ENCODE results near the gene ABHD12.
"Not testable (repeated sequence)": the region's sequence is repeated elsewhere in the genome, so short reads cannot be mapped to it uniquely, and the experiment has no call there.

Gene ABHD12

DNA sequence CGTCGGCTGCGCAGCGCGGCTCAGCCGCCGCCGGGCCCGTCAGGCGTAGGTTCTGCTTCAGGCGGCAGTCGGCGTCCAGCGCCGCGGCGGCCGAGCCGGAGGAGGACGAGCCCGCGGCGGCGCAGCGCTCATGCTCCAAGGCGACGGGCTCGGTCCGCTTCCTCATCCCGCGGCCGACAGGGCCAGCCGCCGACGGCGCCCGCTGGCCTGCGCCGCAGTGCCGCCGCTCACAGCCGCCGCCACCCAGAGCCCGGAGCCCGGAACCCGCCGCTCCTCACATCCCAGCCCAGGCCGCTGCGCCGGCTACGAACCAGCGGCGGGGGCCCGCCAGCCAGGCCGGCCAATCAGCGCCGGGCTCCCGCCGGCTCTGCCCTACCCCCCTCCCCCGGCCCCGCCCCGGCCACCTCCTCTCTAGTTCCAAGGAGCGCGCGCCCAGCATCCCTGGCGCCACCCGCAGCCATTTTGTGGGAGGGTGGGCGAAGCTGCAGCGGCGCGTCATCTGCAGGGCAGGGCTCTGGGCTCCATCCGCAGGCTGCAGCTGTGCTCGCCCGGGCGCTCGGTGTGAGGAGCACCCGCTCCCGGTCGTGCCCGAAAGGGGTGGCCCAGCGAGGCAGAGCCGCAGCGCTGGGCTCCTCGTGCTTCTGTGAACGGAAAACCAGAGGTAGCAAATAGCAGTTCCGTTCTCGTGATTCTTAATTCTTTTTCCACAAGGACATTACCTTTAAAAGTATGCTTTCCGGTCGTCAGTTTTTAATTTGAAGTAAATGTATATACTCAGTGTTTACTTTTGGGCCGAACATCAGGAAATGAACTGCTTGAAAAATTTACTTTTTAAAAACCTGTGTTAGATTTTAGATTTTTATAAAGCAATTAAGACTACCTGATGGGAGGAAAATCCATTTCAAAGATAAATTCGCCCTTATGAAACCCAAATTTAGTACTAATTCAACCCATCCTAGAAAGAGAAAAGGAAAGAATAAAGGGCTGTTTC is at the start of gene ABHD12:
Gene ABHD12 (minus strand): TSS at position 298 of the 991 bp plus-strand sequence. CDS start 132 bp downstream, at position 166.
- peak; percentile 96 for DNase-seq (ENCODE audit: low read depth)

DNA sequence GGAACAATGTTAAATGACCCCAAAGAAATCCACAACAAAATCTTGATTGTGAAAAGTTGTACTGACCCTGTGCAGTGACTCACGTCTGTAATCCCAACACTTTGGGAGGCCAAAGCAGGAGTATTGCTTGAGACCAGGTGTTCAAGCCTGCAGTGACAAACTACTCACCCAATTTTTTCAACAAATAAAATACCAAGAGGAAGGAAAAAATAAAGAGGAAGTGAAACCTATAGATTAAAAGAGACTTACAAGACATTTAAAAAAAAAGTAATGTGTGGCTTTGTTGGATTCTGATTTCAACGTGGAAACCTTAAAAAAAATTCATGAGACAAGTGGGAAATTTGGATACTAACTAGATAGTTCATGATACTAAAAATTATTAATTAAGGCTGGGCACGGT is 48.7 kb upstream of the ABHD12 start:
- no peak for DNase-seq (ENCODE audit: low read depth)

DNA sequence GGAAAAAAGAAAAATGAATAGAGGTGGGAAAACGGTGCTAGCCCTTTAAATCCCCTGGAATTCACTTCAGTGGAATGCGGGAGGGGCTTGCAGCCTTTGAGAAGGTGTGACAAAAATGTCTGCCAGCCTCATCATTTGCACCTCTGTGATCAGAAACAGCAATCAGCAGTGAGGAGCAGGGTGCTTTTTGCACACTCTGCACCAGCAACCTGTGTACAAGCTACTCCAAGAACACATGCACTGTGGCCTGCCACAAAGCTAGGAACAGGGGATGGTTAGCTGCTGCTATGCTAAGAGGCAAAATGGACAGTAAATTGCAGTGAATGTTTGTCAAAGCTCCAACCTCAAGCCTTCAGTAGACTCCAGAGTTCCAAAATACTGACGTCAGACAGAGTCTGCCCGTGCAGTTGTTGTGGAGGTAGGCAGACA is 46.5 kb upstream of the ABHD12 start:
- no peak for DNase-seq (ENCODE audit: low read depth)

DNA sequence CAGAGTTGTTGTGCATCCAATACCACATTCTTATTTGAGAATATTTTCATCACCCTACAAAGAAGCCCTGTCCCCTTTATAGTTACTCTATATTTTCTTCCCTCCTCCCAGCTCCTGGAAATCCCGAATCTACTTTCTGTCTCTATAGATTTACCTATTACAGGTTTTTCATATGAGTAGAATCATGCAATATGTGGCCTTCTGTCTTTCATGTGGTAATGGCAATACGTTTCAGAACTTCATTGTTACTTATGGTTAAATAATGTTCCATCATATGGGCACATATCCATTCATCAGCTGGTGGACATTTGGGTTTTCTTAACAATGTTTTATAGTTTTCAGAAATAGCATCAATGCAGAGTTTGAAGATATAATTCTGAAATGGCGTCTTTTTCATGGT is 33.9 kb upstream of the ABHD12 start:
- DNase-seq (ENCODE audit: low read depth): no peak

DNA sequence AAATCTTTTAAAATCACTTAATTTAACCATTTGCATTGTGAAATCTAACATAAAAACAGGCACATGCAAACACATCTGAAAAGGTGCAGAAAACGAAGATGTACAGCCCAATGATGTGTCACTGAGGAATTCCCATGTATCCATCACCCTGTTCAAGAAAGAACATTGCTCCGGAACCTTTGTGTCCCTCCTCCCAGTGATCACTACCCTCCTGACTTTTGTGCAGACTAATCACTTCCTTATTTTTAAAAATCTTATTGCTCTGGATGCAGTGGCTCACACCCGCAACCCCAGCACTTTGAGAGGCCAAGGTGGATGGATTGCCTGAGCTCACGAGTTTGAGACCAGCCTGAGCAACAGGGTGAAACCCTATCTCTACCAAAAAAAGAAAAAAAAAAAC is 31.4 kb upstream of the ABHD12 start:
- no peak for DNase-seq (ENCODE audit: low read depth)

DNA sequence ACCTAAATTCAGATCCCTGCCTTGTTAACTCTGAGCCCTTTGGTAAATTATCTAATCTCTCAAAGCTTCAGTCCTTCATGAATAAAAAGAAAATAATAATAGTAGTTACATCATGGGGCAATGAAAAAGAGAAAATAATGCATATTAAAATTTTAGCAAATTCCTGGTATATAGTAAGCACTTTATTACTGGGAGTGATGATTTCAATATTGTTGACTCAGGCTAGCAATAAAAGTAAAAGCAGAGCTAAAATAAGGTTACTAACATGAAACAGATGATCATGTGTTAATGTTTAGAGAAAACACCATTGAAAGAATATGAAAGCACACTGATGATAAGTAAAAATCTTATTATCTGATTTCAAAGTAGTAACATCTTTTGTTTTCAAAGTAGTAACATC is 30.5 kb upstream of the ABHD12 start:
- no peak for DNase-seq (ENCODE audit: low read depth)

DNA sequence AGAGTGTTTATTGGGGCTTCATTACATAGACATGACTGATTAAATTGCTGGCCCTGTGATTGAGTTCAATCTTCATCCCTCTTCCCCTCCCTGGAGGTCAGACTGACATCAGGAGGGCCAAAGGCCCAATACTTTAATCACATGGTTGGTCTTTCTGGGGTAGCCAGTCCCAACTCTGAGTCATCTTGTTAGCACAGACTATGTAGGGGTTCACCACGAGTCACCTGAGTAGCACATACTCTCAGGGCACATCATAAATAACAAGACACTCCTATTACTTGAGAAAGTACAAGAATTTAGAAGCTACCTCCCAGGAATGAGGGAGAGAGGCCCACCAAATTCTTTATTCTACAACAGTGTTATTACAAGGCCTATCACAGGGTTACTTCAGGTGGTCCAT is 28.1 kb upstream of the ABHD12 start:
- no peak for DNase-seq (ENCODE audit: low read depth)

DNA sequence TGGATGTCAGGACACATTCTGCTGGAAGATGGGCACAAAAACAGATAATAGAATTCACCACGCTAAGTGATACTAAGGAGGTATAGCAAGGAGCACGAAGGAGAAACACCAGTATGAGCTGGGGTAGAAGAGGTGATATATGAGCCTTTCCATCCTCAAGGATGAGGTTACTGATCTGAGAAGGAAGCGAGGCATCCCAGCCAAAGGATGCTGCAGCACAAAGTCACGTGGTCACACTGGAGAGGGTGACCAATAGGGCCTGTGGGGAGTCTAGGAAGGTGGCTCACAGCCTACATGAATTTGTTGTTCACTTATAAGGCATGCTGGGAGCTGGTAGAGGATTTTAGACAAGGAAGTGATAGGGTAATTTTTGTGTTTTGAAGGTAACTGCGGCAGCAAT is 18.3 kb upstream of the ABHD12 start:
- no peak for DNase-seq (ENCODE audit: low read depth)

DNA sequence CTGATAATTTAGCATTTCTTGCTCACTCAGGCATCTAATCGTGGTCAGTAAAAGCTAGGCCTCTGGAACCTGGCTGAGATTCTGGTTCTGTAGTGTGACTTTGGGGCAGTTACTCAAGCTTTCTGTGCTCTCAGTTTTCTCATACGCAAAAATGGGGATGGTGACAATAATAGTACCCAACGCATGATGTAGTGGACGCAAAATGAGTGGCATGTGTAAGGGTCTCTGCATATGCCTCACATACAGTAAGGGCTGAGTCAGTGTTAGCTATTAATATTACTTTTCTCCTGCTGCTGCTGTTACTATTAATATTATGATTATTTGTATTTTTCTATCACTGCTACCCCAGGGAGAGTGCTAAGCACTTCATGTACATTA is 17.5 kb upstream of the ABHD12 start:
- no peak for DNase-seq (ENCODE audit: low read depth)

DNA sequence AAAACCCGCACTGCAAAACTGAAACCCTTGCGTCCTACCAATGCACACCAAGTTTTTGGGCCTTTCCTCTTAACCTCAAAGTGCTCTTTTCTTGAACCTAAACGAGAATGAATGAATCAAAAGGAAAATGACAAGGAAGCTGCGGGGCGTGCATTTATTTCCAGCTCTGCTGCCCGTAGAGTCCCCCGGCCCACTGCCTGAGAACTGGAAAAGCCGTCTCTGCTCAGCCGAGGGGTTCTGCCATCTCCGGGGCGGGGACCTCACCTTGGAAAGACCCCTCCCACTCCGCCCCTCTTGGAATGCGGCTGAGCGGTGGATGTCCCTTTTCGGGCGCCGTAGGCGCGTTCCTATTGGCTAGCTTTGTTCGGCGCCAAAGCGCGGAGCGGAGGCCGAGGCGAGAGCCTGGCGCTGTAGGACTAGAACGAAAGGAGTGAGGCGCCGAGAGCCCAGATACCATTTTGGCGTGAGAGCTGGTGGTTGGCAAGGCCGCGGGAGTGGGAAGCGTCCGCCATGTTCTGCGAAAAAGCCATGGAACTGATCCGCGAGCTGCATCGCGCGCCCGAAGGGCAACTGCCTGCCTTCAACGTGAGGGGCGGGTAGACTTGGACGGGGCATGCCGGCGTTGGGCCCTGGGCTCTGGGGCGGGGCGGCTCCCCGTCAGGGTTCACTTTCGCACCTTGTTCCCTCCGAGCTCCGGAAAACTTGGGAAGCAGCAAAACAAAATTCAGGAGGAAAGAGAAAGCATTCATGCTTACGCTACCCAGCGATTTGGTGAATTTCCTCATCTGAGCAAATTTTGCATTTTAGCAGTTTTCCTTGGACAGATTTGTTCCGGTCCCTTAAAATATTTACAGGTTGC is 16.9 kb upstream of the ABHD12 start, which contains the start of gene GINS1:
Gene GINS1 (plus strand): TSS at position 363 of the 859 bp plus-strand sequence. CDS start 148 bp downstream, at position 511.
- peak; percentile 82 for DNase-seq (ENCODE audit: low read depth)

DNA sequence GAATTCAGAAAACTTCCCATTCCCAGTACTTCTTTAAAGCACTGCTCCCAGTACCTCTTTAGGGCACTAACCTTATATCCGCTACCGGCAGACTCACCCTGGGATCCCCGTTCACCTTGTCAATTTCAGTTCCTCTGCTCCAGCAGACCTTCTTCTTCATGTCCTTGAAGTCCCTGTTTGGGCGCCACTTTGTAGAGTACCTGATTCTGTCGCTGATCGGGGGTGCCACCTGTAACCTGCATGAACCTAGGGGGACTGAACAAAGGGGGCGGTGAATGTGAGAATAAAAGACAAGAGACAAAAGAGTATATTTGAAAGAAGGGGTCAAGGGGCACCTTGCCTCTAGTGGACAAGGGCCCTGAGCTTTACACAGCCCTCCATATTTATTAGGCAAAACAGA is 11.9 kb upstream of the ABHD12 start:
- DNase-seq (ENCODE audit: low read depth): no peak

DNA sequence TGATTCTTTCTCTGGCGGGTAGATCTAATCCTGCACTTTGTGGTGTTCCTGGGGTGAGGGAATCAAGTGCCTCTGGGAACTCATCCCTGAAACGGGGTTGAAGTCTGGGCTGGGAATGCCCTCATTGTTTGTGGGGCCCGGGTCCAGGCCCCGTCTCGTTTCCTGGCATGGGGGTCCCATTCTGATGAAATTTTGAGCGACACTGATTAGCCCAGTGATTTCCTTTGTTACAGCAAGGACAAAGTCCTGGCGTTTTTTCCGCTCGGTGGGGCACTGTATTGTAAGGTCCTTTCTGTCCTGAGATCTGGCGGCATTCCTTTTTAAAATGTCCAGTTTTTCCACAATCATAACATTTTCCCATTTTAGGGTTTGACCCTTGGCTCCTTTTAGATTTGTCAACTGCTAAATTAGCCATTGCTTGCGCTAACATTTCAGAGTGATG is 9.7 kb upstream of the ABHD12 start:
- not testable (repeated sequence) for DNase-seq (ENCODE audit: low read depth)

DNA sequence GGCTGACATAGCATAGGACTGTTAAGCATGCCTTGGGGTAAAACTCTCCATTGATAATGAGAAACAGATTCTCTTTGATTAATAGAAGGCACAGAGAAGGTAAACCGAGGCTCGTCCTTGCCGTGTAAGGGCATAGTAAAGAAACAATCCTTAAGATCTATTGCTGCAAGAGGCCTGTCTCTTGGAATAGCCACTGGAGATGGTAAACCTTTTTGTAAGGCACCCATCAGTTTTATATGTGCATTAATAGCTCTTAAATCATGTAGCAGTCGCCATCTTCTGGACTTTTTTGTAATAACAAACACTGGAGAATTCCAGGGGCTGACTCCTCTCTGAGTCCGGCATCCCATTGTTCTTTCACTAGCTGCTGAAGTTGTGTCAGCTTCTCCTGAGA is 8.4 kb upstream of the ABHD12 start:
- DNase-seq (ENCODE audit: low read depth): peak; percentile 75

DNA sequence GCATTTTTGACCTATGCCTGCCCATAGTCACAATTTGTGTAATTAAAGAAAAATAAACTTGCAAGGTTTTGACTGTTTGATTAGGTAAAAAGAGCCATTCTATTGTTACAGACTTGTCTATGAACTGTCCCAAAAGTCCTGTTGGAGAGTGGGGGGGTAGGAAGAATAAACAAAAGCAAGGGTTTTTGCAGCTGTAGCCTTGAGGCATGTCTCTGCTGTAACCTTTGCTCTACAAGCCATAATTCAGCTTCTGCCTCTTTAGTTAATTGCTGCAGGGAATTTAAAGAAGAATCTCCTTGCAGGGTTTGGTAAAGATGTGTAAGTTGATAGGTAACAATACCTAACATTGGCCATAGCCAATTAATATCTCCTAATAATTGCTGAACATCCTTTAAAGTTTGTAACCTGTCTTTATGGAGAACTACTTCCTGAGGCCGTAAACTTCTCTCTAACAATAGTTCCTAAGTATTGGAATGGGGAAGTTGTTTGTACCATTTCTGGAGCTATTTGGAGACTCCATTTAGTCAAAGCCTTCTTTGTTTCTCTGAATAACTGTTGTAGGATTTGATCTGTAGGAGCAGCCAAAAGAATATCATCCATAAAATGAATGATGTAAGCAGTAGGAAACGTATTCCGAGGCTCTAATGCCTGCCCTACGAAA is 7.9 kb upstream of the ABHD12 start:
- no peak for DNase-seq (ENCODE audit: low read depth)

DNA sequence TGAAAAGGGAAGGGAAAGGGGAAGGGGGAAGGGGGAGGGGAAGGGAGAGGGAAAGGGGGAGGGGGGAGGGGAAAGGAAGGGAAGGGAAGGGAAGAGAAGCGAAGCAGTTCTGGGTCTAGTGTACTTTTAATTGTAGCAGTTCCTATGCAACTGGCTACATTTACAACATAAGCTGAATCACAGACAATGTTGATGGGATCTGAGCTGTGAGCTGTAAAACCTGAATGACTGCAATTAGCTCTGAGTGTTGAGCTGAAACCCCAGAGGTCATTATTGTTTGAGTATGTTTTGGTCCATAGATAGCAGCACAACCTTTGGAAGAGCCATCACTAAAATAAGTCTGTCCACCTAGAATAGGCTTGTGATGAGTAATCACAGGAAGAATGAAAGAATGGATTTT is 7.2 kb upstream of the ABHD12 start:
- no peak for DNase-seq (ENCODE audit: low read depth)

DNA sequence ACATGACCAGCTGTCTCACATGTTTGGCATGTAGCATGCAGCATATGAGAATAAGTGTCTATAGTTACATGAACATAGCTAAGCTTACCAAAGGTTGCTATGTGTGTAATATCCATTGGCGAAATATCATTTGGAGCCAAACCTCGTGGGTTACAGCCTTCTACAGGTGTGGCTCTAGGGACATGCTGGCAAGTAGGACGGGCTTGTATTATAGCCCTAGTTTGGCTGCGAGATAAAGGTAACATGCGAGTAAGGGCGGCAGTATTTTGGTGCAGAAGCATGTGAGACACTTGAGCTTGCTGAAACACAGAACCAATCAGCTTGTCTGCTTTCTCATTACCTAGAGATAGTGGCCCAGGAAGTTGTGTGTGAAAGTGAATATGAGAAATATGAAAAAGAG is 6.5 kb upstream of the ABHD12 start:
- no peak for DNase-seq (ENCODE audit: low read depth)

DNA sequence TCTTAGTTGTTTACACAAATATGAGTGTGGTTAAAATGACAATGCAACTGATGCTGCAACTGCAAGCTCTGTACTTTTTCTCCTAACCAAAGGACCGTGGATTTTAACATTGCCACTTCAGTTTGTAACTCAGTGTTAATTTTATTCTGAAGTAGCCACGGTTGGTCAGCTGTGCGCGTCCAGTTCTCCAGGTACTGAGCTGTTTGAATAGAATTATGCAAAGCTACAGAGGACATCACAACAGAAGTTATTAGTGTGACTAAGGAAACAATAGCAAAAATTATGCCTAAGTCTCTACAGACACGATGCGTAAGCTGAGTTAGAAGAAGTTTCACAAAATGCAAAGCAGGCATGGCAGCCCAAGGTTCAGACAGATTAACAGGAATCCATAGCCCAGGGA is 4.4 kb upstream of the ABHD12 start:
- DNase-seq (ENCODE audit: low read depth): no peak

DNA sequence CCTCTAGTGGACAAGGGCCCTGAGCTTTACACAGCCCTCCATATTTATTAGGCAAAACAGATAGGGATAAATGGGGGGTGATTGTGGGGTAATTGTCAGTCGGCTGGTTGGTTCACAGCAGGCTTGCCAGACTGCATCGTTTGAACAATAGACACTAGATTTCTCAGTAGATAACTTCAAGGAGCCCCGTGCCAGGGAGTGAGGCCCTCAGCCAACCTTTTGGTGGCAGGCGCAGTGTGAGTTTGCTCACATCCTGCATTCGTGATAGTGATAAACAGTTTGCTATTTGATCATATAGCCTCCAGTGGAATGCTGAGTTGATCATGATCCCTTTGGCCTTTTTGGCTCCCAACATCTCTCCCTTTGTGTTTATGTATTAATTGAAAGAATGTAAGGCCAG is 3.6 kb upstream of the ABHD12 start:
- DNase-seq (ENCODE audit: low read depth): no peak

DNA sequence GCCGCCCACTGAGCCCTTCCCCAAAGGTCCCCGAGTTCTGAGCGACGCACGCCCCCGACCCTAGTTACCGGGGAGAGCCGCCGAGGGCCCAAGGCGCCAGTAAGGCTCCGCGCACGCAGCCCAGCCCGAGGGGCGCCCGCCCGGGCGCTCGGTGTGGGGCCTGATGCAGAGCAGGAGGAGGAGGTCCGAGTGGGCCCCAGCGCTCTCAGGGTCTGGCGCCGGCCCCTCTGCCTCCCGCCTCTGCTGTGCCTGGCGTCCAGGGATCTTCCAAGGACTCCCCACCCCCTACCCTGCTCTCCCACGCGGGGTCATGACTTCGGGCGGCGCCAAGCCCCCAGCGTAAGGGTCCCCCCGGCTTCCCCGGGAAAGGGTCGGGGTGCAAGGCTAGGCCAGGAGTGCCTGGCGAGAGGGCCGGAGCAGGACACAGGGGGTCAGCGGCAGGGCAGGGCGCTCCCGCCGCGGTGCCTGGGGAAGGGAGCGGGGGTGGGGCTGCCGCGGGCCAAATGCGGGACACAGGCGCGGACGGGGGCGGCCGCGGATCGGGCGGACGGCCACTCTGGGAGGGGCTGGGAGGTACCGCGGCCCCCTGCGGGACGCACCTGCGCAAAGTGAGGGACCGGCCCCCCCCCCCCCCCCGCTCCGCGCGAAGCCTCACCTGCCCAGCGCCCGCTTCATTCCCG is 637 bp downstream of the ABHD12 start:
- DNase-seq (ENCODE audit: low read depth): no peak

DNA sequence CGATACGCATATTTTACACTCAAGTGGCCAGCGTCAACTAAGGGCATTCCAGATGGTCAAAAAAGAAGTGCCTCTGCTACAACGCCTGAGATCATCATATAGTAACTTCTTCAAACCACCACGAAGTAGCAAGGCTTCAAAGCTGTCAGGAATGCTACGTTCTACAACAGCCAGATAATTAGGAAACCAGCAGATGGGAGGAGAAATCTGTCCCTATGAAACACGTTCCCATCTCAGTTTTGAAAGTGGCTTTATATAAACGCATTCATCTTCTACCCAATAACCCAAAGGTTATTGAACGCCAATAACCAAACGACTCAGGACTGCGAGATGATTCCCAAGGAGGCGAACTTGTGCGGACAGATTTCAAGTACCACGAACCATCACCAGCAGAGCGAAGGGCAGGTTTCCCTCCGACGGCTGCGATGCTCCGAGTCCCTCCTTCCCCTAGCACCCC is 1.2 kb downstream of the ABHD12 start:
- DNase-seq (ENCODE audit: low read depth): peak; percentile 39

DNA sequence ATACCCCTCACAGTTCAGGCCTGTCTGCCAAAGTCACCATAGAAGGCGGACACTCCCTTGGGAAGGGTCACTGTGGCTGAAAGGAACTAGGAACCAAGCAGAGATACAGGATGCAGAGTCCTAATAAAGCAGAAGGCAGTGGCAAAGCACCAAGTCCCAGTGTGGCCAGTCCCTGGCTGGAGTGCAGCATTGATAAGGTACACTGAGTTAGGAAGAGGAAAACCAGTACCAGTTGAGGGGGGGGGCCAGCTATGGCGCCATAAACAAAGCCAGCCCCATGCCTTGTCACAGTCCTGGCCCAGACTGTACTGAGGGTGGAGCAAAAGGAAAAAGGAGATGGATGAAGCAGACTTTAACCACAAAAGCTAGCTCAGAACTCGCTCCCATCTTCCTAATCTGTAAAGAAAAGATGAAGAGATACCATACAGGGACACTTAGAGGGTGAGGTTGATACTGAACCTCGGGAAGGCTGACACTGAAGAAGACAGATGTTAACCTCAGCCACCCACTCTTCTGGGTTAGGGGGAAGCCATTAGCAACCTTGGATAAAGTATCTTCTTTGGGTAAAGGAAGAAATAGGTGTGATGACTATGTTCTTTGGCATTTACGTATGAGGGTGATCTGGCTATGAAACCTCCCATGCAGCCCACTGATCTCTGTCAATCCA is 7.8 kb downstream of the ABHD12 start:
- no peak for DNase-seq (ENCODE audit: low read depth)

Measured in fibroblast of gingiva (primary cell).